OCI-LY1 (cell line): Measurements from ENCODE around the gene CAMK2A.

ENCODE experiments used
- EZH2 ChIP-seq: fragments of 200-600 bp; sonication (generic), shearing (Covaris generic); IDR thresholded peaks from 2 replicates; pipeline ENCODE4 v1.8.0; 2017; ENCODE audit warnings: borderline replicate concordance, mixed run types, mild to moderate bottlenecking, antibody characterized with exemption, low read length, moderate library complexity, mixed read lengths
- TF ChIP-seq, protein P1 (sequence below): fragments of 200-600 bp; sonication (generic), shearing (Covaris generic); IDR thresholded peaks from 2 replicates; pipeline ENCODE4 v1.5.1; 2017; ENCODE audit warnings: mild to moderate bottlenecking, antibody characterized with exemption, low read length, moderate library complexity, mixed read lengths

DNA sequence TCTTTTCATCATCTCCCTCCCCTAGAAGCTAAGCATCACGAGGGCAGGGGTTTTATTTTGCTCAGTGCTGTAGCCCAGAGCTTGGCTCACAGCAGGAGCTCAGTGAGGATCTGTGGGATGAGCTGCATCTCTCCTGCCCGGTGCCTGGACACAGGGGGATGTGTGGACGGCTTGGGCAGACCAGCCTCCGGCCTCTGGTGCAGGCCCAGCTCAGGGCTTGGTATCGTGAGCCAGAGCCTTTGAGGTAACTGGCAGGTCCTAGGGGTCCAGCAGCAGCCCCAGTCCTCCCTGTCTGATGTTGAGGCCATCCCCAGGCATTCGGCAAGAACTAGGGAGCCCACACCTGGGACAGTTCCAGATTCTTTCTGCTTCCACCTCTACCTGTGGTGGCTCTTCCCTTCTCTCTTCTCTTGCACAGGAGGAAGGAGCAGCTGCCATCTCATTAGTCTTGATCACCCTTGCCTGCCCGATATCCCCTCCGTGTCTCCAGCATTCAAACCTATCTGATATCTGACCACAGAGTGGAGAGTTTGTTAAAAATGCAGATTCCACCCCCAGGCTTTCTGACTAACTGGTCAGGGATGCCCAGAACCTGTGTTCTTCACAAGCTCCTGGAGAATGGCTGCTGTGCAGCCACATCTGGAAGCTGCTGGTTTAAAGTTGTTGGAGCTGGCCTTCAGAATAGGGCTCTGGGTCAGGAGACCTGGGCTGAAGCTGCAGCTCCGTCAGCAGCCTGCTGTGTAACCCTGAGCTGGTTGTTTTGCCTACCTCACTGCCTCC is 107.6 kb downstream of the CAMK2A start:
- TF ChIP-seq, protein P1, sequence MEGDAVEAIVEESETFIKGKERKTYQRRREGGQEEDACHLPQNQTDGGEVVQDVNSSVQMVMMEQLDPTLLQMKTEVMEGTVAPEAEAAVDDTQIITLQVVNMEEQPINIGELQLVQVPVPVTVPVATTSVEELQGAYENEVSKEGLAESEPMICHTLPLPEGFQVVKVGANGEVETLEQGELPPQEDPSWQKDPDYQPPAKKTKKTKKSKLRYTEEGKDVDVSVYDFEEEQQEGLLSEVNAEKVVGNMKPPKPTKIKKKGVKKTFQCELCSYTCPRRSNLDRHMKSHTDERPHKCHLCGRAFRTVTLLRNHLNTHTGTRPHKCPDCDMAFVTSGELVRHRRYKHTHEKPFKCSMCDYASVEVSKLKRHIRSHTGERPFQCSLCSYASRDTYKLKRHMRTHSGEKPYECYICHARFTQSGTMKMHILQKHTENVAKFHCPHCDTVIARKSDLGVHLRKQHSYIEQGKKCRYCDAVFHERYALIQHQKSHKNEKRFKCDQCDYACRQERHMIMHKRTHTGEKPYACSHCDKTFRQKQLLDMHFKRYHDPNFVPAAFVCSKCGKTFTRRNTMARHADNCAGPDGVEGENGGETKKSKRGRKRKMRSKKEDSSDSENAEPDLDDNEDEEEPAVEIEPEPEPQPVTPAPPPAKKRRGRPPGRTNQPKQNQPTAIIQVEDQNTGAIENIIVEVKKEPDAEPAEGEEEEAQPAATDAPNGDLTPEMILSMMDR: no peak
- TF ChIP-seq EZH2: no peak
